Occipital lobe (tissue), 2 donors: ENCODE data around the gene NCF2. TPM values are rescaled to one million over a fixed set of nuclear protein-coding genes. Genes with fewer than 3 reads are reported as not detected.
"Not testable (repeated sequence)": the region's sequence is repeated elsewhere in the genome, so short reads cannot be mapped to it uniquely, and the experiment has no call there.

ENCODE experiments used
- DNase-seq: peaks from one replicate; lab custom pipeline; 2025; lab: John Stamatoyannopoulos, UW
- total RNA-seq: library from RNA; depleted of rRNA; stranded (reverse); fragments of >200 nt; gene quantifications from one replicate; pipeline ENCODE4 v1.2.3, GENCODE V29; 2014

NCF2 gene
- total RNA-seq, 1 donor from 2014 or later: 4.8 TPM

DNA sequence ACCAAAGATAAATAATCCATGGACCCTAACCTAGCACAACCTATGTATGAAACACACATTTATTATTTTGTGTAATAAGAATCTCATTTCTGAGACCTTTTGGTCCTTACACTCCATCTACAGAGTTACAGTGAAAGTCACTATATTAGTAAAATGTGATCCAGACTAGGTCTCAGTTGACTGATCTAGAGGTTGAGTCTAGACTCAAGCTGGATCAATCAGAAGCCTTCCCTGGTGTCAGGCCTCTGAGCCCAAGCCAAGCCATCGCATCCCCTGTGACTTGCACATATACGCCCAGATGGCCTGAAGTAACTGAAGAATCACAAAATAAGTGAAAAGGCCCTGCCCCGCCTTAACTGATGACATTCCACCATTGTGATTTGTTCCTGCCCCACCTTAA, 22.7 kb upstream of the NCF2 start:
- DNase-seq: not testable (repeated sequence)

DNA sequence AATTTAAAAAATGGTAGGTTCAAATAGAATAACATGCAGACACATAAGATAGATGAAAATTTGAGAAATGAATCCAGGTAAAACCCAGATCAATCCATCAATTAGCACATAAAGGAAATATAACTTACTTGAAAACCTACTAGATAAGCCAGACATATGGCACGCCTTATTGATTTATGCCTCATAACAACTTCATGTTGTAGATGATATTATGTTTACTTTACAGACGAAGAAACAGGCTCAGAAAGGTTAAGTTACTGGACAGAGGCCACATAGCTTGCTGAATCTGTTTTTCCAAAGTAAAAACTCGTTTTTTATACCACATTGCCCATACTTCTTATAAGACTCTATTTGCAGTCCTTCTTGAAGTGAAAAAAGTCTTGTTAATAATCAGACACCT, 22.1 kb upstream of the NCF2 start:
- DNase-seq: no peak

DNA sequence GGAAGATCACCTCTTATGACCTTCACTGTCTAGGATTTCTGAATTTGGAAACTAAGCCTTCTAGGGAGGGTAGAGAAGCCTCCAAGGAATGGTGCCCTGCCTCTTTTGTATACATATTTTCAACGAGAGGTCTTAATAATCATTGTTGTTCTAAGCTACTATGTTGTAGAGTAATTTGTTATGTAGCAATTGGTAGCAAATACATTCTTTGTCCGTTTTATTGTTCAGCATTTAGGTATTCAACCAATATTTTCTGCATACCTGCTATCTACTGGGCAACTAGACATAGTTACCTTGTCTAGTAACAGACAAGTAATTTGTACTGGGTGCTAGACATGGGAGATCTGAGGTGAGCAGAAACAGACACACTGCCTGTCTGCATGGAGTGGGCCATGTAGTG, 20.8 kb upstream of the NCF2 start:
- no peak for DNase-seq

DNA sequence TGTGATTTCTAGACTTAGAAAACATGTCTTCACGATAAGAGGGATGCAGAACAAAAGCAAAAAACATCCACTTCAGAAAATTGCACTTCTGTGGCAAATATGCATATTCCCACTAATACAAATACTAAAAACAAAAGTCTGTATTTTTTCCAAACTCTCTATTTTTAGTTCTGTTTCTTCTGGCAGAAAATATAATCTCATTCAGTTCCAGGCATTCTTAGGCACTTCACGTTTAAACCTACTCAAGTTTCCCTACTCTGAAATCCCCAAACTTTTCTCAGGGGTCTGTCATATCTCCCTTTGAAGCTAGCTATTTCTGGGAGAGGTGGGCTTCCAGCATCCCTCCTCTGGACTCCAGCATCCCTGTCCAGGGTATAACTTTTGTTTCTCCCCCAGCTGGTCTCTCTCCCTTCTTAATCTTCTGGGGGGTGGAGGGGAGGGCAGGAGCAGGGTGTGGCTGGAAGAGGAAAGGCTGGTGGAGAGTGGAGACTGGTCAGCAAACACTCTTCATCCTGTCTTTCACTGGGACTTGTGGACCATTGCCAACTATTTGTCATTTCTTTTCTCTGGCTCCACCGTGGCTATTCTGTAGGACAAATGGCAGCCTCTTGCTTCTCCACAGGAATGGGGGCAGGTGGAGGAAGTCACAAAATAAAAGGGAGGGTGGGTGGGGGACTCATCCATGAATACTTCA, 19.6 kb upstream of the NCF2 start:
- DNase-seq: no peak

DNA sequence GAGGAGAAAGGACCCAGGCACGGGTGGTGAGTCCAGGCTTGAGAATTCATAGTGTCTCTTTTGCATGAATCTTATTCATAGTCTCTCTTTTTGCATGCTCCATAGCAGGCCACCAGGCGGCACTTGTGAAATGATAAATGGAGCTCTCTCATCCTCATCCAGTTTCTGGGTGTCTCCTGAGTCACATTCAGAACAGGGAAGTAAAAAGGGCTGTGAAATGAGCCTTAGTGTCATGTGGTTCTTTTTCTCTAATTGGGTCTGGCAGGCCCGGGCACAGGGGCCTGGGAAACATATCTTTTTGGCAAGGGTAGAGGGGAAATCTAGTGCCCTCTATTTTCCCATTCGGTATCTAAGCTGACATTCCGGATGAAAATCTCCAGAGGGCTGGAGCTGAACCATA, 19.1 kb upstream of the NCF2 start:
- peak; percentile 54 for DNase-seq

DNA sequence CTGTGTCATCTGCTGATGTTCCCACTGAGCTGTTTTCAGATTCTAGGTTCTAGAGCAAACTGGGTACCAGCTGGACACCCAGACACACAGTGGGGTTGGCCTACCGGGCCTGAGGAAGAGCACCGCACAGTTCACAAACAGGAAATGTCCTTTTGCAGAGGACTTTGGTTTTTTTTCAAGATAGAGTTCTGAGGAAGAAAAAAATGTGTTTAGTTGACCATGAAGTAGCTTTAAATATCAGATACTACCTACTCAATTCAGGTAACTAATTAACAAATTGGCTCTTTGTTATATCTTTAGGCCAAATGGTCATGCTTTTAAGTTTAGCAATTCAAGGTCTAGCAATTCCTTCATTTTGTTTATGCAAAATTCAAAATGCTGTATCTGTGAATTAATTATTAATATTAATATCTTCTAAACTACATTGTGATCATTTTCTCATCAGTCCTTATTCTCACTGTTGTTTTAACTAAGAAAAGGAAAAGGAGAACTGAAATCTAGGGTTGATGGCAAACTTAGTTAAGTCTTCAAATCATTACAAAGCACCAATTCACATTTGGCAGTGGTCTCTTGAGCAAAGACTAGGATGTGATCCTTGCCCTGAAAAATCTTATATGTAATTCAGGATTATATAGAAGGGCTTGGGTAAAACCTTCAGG, 17.2 kb upstream of the NCF2 start:
- no peak for DNase-seq

DNA sequence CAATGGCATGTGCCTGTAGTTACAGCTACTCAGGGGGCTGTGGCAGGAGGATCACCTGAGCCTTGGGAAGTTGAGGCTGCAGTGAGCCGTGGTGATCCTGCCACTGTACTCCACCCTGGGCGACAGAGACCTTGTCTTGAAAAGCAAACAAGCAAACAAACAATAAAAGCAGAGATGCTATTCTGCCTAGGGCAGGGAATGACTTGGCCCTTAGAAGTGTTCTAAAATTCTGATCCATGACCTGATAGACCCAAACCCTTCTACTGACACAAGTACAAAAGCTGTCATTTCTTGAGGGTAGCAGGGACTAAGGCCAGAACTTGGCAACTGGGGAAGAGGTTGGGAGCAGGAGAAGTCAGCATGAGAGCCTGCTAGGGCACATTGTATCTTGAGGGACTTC, 15.6 kb upstream of the NCF2 start:
- no peak for DNase-seq

DNA sequence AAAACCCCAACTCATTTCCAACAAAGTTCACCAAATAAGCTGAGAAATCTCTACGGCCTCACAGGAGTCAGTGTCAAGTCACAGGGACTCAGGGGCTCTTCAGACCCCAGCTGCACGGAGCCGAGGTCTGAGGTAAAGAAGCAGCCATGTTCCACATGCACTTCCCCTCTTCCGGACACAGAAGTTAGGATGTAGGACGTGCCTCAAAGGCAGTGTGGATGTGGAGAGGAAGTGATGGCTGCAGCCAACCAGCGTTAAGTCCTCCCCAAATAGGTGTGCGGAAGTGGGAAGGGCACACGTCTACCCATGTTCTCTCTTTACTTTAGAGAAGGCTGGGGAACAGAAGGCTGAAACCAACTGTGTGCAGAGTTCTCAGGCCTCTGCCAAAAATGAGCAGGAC, 14.6 kb upstream of the NCF2 start:
- DNase-seq: no peak

DNA sequence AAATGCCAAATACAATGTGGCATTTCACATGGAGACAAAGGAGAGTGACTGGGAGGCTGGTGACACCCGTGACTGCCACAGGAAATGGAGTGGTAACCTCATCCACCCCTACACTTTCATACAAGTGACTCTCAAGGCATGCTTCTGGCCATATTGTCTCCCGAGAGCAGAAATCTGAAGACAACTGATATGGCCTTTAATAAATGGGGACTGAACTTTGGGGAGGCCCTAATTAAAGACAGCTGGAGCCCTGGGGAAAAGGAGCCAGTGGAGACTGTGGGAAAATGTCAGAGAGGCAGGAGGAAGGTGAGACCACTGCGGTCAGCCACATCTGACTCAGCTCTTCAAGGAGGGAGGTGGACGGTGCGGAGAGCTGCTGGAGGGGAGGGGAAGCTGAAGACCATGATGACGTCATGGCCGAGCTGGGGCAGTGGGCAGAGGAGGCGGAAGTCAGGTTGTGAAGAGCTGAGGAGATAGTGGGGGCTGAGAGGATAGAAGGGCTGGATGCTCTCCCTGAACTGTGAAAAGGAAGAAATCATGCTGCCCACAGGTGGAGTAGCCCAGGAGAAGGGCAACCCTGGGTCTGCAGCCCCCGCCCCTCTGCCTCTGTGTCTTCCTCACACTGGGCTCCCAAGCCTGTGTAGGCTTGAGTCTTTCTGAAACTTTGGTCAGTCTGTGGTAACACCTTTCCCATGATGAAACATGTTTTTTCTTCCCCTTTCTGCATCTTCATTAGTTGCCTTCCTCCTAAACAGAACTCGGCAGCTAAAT, 14.0 kb upstream of the NCF2 start:
- no peak for DNase-seq

DNA sequence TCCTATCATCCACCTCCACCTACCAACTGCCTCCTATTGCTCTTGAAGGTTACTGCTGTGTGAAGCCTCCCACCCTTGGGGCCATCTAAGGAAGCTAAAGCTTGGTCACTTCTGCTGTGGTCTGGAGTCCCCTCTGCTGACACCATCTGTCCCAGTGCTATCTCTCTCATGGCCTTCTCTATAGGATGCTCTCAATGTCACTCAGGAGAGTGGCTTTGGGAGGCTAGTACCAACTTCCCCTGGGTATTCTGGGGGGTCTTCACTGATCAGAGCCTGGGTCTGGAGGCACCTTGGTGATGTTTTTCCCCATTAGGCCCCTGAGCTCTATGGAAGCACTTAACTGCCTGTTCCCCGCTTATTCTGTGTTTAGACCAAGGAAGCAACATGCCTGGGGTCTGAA, 12.3 kb upstream of the NCF2 start:
- DNase-seq: no peak

DNA sequence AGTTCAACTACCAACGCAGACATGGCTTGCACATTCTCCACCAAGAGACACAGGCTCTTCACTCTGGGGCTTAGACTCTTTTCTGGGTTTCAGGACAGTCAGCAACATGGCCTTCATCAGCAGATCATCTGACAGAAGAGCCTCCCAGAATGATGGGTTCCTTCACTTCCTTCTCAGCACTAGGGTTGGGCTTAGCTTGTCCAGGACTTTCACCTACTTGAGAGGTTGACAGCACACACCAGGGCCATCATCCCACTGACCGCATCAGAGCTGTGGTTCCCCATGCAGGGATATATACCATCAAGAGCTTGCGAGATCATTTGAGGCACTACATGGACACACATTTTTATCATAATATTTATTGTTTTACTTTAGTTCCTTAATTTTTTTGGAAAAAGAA, 10.4 kb upstream of the NCF2 start:
- no peak for DNase-seq

DNA sequence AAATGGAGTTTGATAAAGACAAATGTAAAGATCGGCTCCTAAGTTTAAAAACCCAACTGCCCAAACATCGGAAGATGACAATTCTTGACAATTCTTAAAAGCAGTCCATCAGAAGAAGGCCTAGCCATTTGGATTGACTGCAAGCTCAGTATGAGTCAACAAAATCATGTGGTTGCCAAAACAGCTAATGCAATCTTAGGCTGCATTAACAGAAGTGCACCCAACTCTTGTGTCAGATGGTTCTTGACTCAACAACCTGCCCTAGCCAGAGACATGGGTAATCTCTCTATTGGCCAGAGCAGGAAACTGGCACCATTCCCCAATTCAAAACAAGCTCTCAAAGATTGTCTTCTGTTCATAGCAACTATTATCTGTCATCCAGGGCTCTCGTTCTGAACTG, 9.9 kb upstream of the NCF2 start:
- DNase-seq: no peak

DNA sequence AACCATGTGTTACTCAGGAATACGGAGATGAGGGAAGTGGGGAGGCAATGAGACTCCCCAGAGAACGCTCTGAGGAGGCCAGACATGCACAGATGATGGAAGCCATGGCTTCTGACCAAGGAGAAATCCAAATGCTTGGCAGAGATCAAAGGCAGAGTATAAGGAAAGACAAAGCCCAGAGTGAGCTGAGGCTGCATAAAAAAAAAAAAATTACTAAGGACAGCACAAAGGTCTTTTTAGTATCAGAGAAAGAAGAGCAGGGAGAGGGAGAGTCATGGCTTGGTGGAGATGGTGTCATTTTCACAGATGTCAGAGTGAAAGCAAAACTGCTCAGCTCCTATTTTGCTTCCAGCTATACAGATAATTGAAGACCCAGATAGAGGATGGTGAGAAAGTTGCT, 8.1 kb upstream of the NCF2 start:
- DNase-seq: no peak

DNA sequence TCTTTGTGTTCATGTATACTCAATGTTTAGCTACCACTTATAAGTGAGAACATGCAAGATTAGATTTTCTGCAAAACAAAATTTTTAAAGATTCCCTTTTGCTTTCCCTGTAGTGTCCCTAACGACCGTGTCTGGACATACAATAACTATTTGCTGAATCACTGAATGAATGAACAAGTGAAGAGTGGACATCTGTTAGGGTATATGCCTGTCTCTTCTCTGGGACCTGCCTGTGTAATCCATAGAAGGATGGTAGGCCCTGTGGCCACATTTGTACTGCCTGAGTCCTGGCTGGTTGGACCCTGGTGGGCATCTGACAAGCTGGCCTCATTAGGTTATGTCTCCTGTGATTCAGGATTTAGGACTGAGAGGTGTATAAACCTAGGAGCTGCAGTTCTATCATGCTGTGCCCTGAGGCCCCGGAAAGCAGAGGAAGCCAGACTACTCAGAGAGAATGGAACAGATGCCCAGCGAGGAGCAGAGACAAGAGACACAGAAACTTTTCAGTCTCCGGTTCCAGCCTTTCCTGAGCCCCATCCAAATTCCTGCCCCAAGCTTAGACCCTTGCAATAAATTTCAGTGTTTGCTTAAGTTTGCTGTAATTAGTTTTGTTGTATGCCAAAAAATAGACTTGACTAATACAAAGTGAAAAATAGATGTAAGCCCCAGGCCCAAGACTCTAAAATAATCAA, 7.5 kb upstream of the NCF2 start:
- DNase-seq: no peak

DNA sequence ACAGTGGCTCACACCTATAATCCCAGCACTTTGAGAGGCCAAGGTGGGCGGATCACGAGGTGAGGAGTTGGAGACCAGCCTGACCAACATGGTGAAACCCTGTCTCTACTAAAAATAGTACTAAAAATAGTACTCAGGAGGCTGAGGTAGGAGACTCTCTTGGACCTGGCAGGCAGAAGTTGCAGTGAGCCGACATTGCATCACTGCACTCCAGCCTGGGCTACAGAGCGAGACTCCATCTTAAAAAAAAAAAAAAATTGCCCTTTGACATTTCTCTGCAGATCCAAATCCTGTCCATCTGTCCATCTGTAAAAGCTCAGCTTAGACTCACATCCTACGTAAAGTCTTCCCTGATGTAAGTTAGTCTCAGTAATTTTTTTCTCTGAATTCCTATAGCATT, 6.2 kb upstream of the NCF2 start:
- DNase-seq: no peak

DNA sequence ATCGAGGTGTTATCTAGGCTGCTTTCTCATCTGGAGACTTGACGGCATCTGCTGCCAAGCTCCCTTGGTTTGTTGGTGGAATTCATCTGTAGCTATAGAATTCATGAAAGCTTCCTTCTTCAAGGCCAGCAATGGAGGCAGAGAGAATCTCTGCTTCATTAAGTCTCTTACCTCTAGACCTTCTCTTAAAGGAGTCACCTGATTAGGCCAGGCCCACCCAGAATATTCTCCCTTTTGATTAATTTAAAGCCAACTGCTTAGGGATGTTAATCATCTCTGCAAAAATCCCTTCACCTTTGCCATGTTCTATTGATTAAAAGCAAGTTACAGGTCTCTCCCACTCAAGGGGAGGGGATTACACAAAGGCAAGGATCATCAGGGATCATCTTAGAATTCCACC, 5.3 kb upstream of the NCF2 start:
- DNase-seq: no peak

DNA sequence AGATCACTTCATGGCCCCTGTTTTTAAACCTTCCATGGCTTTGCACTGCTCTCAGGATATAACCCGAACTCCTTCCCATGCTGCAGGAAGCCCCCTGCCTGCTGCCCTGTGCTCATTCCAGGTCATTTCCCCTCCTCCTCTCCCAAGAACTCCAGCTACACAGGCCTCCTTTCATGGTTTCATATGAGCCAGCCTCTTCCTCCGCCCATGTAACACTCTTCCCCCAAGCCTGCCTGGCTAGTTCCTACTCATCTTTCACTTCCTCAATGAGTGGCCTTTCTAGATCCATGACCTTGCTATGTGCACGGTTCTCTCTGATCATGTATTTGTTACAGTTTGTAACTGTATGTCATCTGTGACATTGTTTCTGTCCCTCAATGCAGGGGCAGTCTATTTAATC, 3.1 kb upstream of the NCF2 start:
- DNase-seq: no peak

DNA sequence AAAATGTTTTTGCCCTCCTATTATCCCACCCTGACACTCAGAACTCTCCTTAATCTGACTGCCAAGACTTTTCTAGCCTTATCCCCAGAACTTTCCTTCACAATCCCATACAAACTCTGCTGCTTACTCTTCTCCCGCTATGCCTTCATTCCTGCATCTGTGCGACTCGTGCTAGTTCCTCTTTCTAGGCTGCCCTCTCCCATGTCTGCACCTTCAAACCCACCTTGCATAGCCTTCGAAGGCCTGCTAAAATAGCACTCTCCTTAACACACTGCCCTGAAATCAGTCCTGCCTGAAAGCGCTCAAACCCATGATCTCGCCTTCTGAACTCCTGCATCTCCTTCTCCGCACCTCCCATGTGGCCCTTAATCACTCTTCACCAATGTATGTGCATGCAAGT, 2.5 kb upstream of the NCF2 start:
- no peak for DNase-seq

DNA sequence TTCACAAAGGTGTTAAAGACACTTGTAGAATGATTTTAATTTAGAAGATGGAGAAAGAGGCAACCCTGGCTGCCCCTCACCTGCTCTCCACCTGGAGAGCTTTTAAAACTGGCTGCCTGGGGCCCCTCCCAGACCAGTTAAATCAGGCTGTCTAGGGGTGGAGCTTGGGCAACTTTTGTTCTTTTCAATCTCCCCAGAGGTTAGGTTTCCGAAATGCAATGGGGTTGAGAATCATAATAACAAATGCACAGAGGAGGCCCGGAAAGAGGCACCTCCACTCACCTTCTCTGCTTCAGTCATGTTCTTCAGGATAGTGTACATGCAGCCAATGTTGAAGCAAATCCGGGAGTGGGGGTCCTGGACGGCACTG, 400 bp downstream of the NCF2 start:
- DNase-seq: no peak

DNA sequence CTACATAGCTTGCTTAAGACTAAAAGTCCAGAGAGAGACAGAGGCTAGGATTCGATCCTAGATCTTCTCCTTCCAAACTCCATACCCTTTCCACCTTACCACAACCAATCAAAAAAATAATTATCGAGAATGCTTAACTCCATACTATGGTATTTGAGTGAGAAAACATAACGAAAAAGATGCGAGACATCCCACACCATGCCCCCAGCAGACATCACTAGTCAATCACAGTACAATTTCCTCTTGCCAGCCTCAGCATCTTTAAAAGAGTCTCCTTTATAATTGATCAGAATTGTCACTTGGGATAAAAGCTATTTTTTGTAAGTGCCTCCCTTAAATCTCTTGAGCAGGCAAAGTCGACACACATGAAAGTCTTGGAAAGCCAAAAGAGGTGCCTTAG, 875 bp downstream of the NCF2 start:
- no peak for DNase-seq

DNA sequence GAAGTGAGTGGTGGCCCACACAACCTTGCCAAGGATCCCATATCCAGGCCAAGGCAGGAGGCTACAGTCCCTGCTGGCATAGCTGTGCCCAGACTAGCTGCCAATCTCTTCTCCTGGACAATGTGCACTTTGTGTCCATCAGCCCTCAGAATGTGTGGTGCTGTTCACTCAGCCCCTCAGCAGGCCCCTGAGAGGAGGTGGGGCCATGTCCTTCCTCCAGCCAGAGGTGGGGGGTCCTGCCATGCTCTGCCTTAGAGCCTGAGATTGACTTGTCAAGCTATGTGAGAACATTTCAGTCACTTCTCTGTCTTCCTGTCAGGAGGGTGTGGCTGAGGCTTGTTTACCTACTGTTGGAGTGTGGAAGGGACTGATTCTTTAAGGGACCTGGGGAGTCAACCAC, 1.4 kb downstream of the NCF2 start:
- no peak for DNase-seq

DNA sequence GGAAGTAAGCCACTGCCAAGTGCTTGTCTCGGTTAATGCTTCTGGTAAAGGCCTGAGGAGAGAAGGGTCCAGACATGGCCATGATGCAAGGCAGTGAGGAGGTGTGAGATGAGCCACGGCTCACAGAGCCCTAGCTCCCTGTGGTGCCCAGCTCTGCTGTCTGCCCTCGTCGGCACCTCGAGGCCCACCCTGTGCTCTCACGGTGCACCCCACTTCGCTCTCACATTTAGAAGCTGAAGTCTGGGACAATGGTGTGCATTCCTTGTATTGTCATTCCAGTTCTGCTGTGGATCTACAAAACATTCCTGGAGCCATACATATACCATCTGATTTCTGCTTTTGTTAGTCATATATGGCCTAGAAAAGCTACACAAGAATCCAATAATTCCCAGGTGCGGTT, 3.3 kb downstream of the NCF2 start:
- no peak for DNase-seq
